Measurements from ENCODE around the gene ATF2. TPM values are rescaled to one million over a fixed set of nuclear protein-coding genes. Genes with fewer than 3 reads are reported as not detected.

ATF2 gene
- polyA plus RNA-seq, 3 donors: 17.4 to 24.0 (median 22.1) TPM

GRCh38 chr2:175022923-175023322 lies 145.1 kb downstream of the ATF2 start:
- peaks cover 0 to 4% (median 0%) of the 10 kb centered on the region in 7 donors for H3K9me3 Mint-ChIP-seq
- no peak overlapping the region for H3K27ac ChIP-seq (ENCODE audit: low read depth in 1 of 2, low read length in 2 of 2)
- no peak overlapping the region for H3K27ac Mint-ChIP-seq
- intact Hi-C loops (cut with micrococcal nuclease): no loop called here
- TF ChIP-seq CTCF (IDR thresholded peaks at IDR 0.05): no peak
- H4K20me1 ChIP-seq (ENCODE audit: insufficient read depth, low read length): no peaks in the 10 kb centered on the region
- no peak overlapping the region for H3K9ac ChIP-seq (ENCODE audit: insufficient read depth, low read length, poor library complexity, severe bottlenecking)
- no CpG with 5 or more reads among the region's 3 CpGs for WGBS (ENCODE audit: insufficient coverage)
- H3K27me3 Mint-ChIP-seq (ENCODE audit: low read depth in 3 of 3): peaks cover 2 to 4% (median 3%) of the 10 kb centered on the region in 3 donors
- no peak overlapping the region for H3K4me3 ChIP-seq (replicated peaks in 1 of 3; ENCODE audit: low read depth in 2 of 3, low read length in 3 of 3)
- H3K9me3 ChIP-seq (replicated peaks in 1 of 2; ENCODE audit: control insufficient read depth in 1 of 2, insufficient read depth in 1 of 2, low read length in 2 of 2): no peaks in the 10 kb centered on the region
- H3K36me3 Mint-ChIP-seq: no peaks in the 10 kb centered on the region
- no peaks in the 10 kb centered on the region for H3K79me2 ChIP-seq (ENCODE audit: insufficient read depth, low read length)
- no peaks in the 10 kb centered on the region for H3K4me1 ChIP-seq (ENCODE audit: control insufficient read depth in 1 of 2, insufficient read depth in 2 of 2, low read length in 2 of 2)
- DNase-seq: no peak
- peaks cover 2% of the 10 kb centered on the region for H3K4me1 Mint-ChIP-seq
- no peak overlapping the region for H3K4me3 Mint-ChIP-seq
- no peaks in the 10 kb centered on the region for H3K27me3 ChIP-seq (ENCODE audit: control insufficient read depth in 2 of 2, insufficient read depth in 2 of 2, low read length in 2 of 2)
- no peaks in the 10 kb centered on the region for H3K36me3 ChIP-seq (replicated peaks in 1 of 2; ENCODE audit: control insufficient read depth in 1 of 2, insufficient read depth in 2 of 2, low read length in 2 of 2)
- no peak overlapping the region for H3K4me2 ChIP-seq (replicated peaks; ENCODE audit: extremely low read depth, low read length, poor library complexity, severe bottlenecking)
- no peak overlapping the region for H2AFZ ChIP-seq (ENCODE audit: insufficient read depth, low read depth, low read length, poor library complexity, severe bottlenecking)

Small RNA genes lying within 50 kb of the gene (small RNA-seq; reads per million reads assigned to genes)
- gene MIR933 (ENCODE audit: insufficient read length, low read depth) (not detected), gene RF02271 (ENCODE audit: insufficient read length, low read depth) (not detected), gene RNU6-1290P (ENCODE audit: insufficient read length, low read depth) (not detected), gene RNU6-763P (ENCODE audit: insufficient read length, low read depth) (not detected)

Other genes starting within 250 kb of the ATF2 start
- under 1 TPM in 1 of 3 donors, not detected in 2; 0.36 TPM for gene CHN1, start 162.8 kb downstream of the ATF2 start, polyA plus RNA-seq
- 100 to 1,000 TPM; 139 to 533 (median 493) TPM for gene ATP5MC3, start 13.5 kb upstream of the ATF2 start, polyA plus RNA-seq